GM21576 (cell line): ENCODE results near the gene SLC25A34.

Experiments
- ATAC-seq: cut with Tn5 transposase; IDR thresholded peaks from one replicate; pipeline ENCODE4 v1.9.1; 2021; ENCODE audit warnings: mild to moderate bottlenecking, moderate library complexity; ENCODE audit not compliant: unreplicated experiment

Gene SLC25A34

GRCh38 chr1:15712168-15712567 is 23.9 kb upstream of the SLC25A34 start:
- no peak for ATAC-seq

- ATAC-seq = no peak
Measured at GRCh38 chr1:15714406-15715136, 21.5 kb upstream of the SLC25A34 start.

GRCh38 chr1:15717418-15718125 is 18.5 kb upstream of the SLC25A34 start:
- ATAC-seq = no peak

- no peak for ATAC-seq
Measured at GRCh38 chr1:15718199-15718601, 17.9 kb upstream of the SLC25A34 start.

GRCh38 chr1:15719381-15720120 is 16.5 kb upstream of the SLC25A34 start:
- no peak for ATAC-seq

- ATAC-seq = no peak
Measured at GRCh38 chr1:15720861-15721260, 15.2 kb upstream of the SLC25A34 start.

- no peak for ATAC-seq
Measured at GRCh38 chr1:15722411-15722810, 13.6 kb upstream of the SLC25A34 start.

- no peak for ATAC-seq
Measured at GRCh38 chr1:15722836-15723532, 13.1 kb upstream of the SLC25A34 start.

- ATAC-seq = no peak
Measured at GRCh38 chr1:15723631-15724246, 12.3 kb upstream of the SLC25A34 start.

- no peak for ATAC-seq
Measured at GRCh38 chr1:15724949-15725880, 10.8 kb upstream of the SLC25A34 start.

- no peak for ATAC-seq
Measured at GRCh38 chr1:15726508-15726907, 9.6 kb upstream of the SLC25A34 start.

GRCh38 chr1:15727021-15727420 is 9.0 kb upstream of the SLC25A34 start:
- no peak for ATAC-seq

- no peak for ATAC-seq
Measured at GRCh38 chr1:15727424-15727823, 8.6 kb upstream of the SLC25A34 start.

GRCh38 chr1:15727866-15728534 is 8.1 kb upstream of the SLC25A34 start:
- no peak for ATAC-seq

GRCh38 chr1:15728937-15729657 is 7.0 kb upstream of the SLC25A34 start:
- no peak for ATAC-seq

GRCh38 chr1:15730423-15730822 is 5.6 kb upstream of the SLC25A34 start:
- no peak for ATAC-seq

- no peak for ATAC-seq
Measured at GRCh38 chr1:15730936-15731335, 5.1 kb upstream of the SLC25A34 start.
